ENCODE results near the gene JTB. TPM values are rescaled to one million over a fixed set of nuclear protein-coding genes. Genes with fewer than 3 reads are reported as not detected.
"Not testable (repeated sequence)": the region's sequence is repeated elsewhere in the genome, so short reads cannot be mapped to it uniquely, and the experiment has no call there.

Gene JTB
- polyA plus RNA-seq, 1 of the 3 experiments (the other 2 are of a cell fraction): 118 TPM

- TF ChIP-seq FOSL2 (IDR thresholded peaks at IDR 0.05; ENCODE audit: borderline replicate concordance, low read depth) (no peak), TCF12 (IDR thresholded peaks at IDR 0.05) (no peak), YY1 (IDR thresholded peaks at IDR 0.05; ENCODE audit: low read depth) (no peak)
These were observed 28.7 kb upstream of the JTB start (continued) for GRCh38 chr1:154006136-154006535.

GRCh38 chr1:154000420-154000819 lies 22.9 kb upstream of the JTB start:
- H3K4me2 ChIP-seq: no peak overlapping the region
- no peak for TF ChIP-seq NRF1 (IDR thresholded peaks at IDR 0.05; ENCODE audit: low read depth, low read length)
- no peak for TF ChIP-seq FOSL2 (IDR thresholded peaks at IDR 0.05; ENCODE audit: borderline replicate concordance, low read depth)
- TF ChIP-seq SMC3 (IDR thresholded peaks at IDR 0.05; ENCODE audit: low read depth, low read length): no peak
- no peak for TF ChIP-seq EZH2phosphoT487 (IDR thresholded peaks at IDR 0.05; ENCODE audit: borderline replicate concordance, low read depth)
- no peak for TF ChIP-seq RCOR1 (IDR thresholded peaks at IDR 0.05; ENCODE audit: low read length)
- TF ChIP-seq RFX5 (IDR thresholded peaks at IDR 0.05; ENCODE audit: low read length): no peak
- TF ChIP-seq POLR2AphosphoS5 (IDR thresholded peaks at IDR 0.05; ENCODE audit: low read depth, low read length): no peak
- no peaks in the 10 kb centered on the region for H4K20me1 ChIP-seq (ENCODE audit: insufficient read depth)
- peaks cover 0 to 2% of the 10 kb centered on the region in 2 experiments for H3K36me3 ChIP-seq (replicated peaks in 1 of 2; ENCODE audit: control insufficient read depth in 1 of 2, insufficient read depth in 2 of 2, low read length in 1 of 2)
- H3K4me1 ChIP-seq (ENCODE audit: control insufficient read depth in 1 of 2, insufficient read depth in 2 of 2, low read depth in 1 of 2, low read length in 1 of 2): 0 out of 4 replicates have a peak, but pooled peaks cover 0 to 7% of the 10 kb centered on the region in 2 experiments
- H3K9me3 ChIP-seq: no peaks in the 10 kb centered on the region
- H3K27ac ChIP-seq (ENCODE audit: low read depth in 2 of 2, low read length in 1 of 2): no peak overlapping the region
- no peak overlapping the region for H2AFZ ChIP-seq (ENCODE audit: low read depth)
- no peaks in the 10 kb centered on the region for H3K9me2 ChIP-seq
- DNase-seq: no peak
- H3K4me3 ChIP-seq (ENCODE audit: low read depth in 2 of 2, low read length in 1 of 2): no peak overlapping the region
- no peak overlapping the region for H3K9ac ChIP-seq
- 60% methylated on average over 4 of the region's 4 CpGs for WGBS (ENCODE audit: low lambda C conversion rate)
- ChIA-PET CTCF (interaction anchor here (1.2 kb wide), 1 partner anchor 14 kb away, joined by 4 read pairs; the partner anchor contains the start of gene RAB13), POLR2A (interaction anchor here (1.1 to 3.6 kb wide), 2 partner anchors 8 to 10 kb away, joined by 4 to 33 read pairs; partner anchors contain the start of gene RPS27)
- H3F3A ChIP-seq (replicated peaks; ENCODE audit: insufficient read depth): peaks cover 11% of the 10 kb centered on the region
- H3K27me3 ChIP-seq (ENCODE audit: insufficient read depth): no peaks in the 10 kb centered on the region
- no peaks in the 10 kb centered on the region for H3K79me2 ChIP-seq (ENCODE audit: insufficient read depth)

GRCh38 chr1:153996882-153997281 lies 19.4 kb upstream of the JTB start:
- H4K20me1 ChIP-seq (ENCODE audit: insufficient read depth); H3K9me3 ChIP-seq; H3K9me2 ChIP-seq; DNase-seq; CTCF ChIA-PET; H3K27me3 ChIP-seq (ENCODE audit: insufficient read depth); H3K9ac ChIP-seq; H2AFZ ChIP-seq (ENCODE audit: low read depth); H3K4me3 ChIP-seq (ENCODE audit: low read depth in 2 of 2, low read length in 1 of 2); H3K27ac ChIP-seq (ENCODE audit: low read depth in 2 of 2, low read length in 1 of 2); H3K4me2 ChIP-seq; POLR2A ChIA-PET: not testable (repeated sequence)
- Histone ChIP-seq H3F3A (replicated peaks; ENCODE audit: insufficient read depth) (peaks cover 46% of the 10 kb centered on the region), H3K4me1 (ENCODE audit: control insufficient read depth in 1 of 2, insufficient read depth in 2 of 2, low read depth in 1 of 2, low read length in 1 of 2) (peaks cover 13 to 19% of the 10 kb centered on the region in 2 experiments; a peak in 3 of 4 replicates), H3K36me3 (replicated peaks in 1 of 2; ENCODE audit: control insufficient read depth in 1 of 2, insufficient read depth in 2 of 2, low read length in 1 of 2) (peaks cover 18 to 26% of the 10 kb centered on the region in 2 experiments), H3K79me2 (ENCODE audit: insufficient read depth) (peaks cover 12% of the 10 kb centered on the region)
- 94% methylated on average over 10 of the region's 10 CpGs for WGBS (ENCODE audit: low lambda C conversion rate)

GRCh38 chr1:153995640-153996039 lies 18.2 kb upstream of the JTB start:
- H3K27ac ChIP-seq (ENCODE audit: low read depth in 2 of 2, low read length in 1 of 2): no peak overlapping the region
- H3K27me3 ChIP-seq (ENCODE audit: insufficient read depth): no peaks in the 10 kb centered on the region
- no peaks in the 10 kb centered on the region for H3K9me3 ChIP-seq
- WGBS (ENCODE audit: low lambda C conversion rate): 98% methylated on average over 11 of the region's 11 CpGs
- DNase-seq: no peak
- CTCF ChIA-PET: interaction anchor here (0.6 to 1.0 kb wide), 2 partner anchors 49 to 65 kb away, joined by 3 to 4 read pairs; partner anchors contain the start of gene DENND4B
- POLR2A ChIA-PET: interaction anchor here (0.6 kb wide), 1 partner anchor 118 kb away, joined by 3 read pairs; no protein-coding TSS in a partner anchor
- peaks cover 8% of the 10 kb centered on the region; the same call in 1 of the 2 replicates for H4K20me1 ChIP-seq (ENCODE audit: insufficient read depth)
- peaks cover 24% of the 10 kb centered on the region for H3K79me2 ChIP-seq (ENCODE audit: insufficient read depth)
- H3K4me2 ChIP-seq: no peak overlapping the region
- no peaks in the 10 kb centered on the region for H3K9me2 ChIP-seq
- H2AFZ ChIP-seq (ENCODE audit: low read depth): no peak overlapping the region
- peaks cover 15 to 17% of the 10 kb centered on the region in 2 experiments; a peak in 3 of 4 replicates for H3K4me1 ChIP-seq (ENCODE audit: control insufficient read depth in 1 of 2, insufficient read depth in 2 of 2, low read depth in 1 of 2, low read length in 1 of 2)
- peaks cover 49% of the 10 kb centered on the region for H3F3A ChIP-seq (replicated peaks; ENCODE audit: insufficient read depth)
- no peak overlapping the region for H3K9ac ChIP-seq
- peaks cover 24 to 35% of the 10 kb centered on the region in 2 experiments for H3K36me3 ChIP-seq (replicated peaks in 1 of 2; ENCODE audit: control insufficient read depth in 1 of 2, insufficient read depth in 2 of 2, low read length in 1 of 2)
- H3K4me3 ChIP-seq (ENCODE audit: low read depth in 2 of 2, low read length in 1 of 2): no peak overlapping the region
- no peak for TF ChIP-seq POLR2AphosphoS5 (IDR thresholded peaks at IDR 0.05; ENCODE audit: low read depth, low read length)
- TF ChIP-seq RFX5 (IDR thresholded peaks at IDR 0.05; ENCODE audit: low read length): no peak
- no peak for TF ChIP-seq YY1 (IDR thresholded peaks at IDR 0.05; ENCODE audit: low read depth)
- TF ChIP-seq NFIC (IDR thresholded peaks at IDR 0.05; ENCODE audit: borderline replicate concordance): no peak
- no peak for TF ChIP-seq EZH2phosphoT487 (IDR thresholded peaks at IDR 0.05; ENCODE audit: borderline replicate concordance, low read depth)
- no peak for TF ChIP-seq RAD21 (IDR thresholded peaks at IDR 0.05; ENCODE audit: low read length)
- TF ChIP-seq FOXM1 (IDR thresholded peaks at IDR 0.05; ENCODE audit: low read depth): no peak
- TF ChIP-seq USF1 (IDR thresholded peaks at IDR 0.05; ENCODE audit: borderline replicate concordance, low read depth): no peak
- TF ChIP-seq EP300 (IDR thresholded peaks at IDR 0.05; ENCODE audit: borderline replicate concordance in 1 of 2, low read depth in 1 of 2, low read length in 1 of 2): no peak
- no peak for TF ChIP-seq CTCF (IDR thresholded peaks at IDR 0.05)
- TF ChIP-seq GABPA (IDR thresholded peaks at IDR 0.05; ENCODE audit: low read depth): no peak
- no peak for TF ChIP-seq GATA2 (CRISPR knock-in tag; IDR thresholded peaks at IDR 0.05)
- no peak for TF ChIP-seq SMC3 (IDR thresholded peaks at IDR 0.05; ENCODE audit: low read depth, low read length)
- TF ChIP-seq TCF12 (IDR thresholded peaks at IDR 0.05): no peak
